ENCODE results near the gene ABHD16B.

DNA sequence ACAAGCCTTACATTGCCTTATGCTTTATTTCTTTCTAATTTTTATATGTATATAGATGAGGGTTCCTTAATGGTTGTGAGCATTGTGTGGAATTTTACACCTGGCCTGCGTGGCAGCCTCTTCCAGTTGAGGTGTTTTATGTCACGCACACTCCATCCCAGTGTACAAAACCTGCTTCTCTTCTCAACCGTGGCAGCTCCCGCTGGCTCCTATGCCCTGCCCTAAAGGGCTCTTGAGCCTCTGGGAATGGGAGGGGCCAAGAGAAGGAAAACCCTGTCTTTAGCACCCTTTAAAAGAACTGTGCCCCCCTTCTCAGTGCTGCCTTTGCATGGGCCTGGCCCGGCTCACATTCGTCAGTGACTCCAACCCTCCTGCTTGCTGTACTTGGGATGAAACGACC lies 29.3 kb downstream of the ABHD16B start:
- TF ChIP-seq, protein P1, sequence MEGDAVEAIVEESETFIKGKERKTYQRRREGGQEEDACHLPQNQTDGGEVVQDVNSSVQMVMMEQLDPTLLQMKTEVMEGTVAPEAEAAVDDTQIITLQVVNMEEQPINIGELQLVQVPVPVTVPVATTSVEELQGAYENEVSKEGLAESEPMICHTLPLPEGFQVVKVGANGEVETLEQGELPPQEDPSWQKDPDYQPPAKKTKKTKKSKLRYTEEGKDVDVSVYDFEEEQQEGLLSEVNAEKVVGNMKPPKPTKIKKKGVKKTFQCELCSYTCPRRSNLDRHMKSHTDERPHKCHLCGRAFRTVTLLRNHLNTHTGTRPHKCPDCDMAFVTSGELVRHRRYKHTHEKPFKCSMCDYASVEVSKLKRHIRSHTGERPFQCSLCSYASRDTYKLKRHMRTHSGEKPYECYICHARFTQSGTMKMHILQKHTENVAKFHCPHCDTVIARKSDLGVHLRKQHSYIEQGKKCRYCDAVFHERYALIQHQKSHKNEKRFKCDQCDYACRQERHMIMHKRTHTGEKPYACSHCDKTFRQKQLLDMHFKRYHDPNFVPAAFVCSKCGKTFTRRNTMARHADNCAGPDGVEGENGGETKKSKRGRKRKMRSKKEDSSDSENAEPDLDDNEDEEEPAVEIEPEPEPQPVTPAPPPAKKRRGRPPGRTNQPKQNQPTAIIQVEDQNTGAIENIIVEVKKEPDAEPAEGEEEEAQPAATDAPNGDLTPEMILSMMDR (optimal IDR thresholded peaks at IDR 0.05 in 1 of 3, IDR thresholded peaks at IDR 0.05 in 1 of 3, conservative IDR thresholded peaks at IDR 0.05 in 1 of 3; ENCODE audit: extremely low read depth in 1 of 3, insufficient read depth in 2 of 3, low read length in 3 of 3), result no peak
- no peak for TF ChIP-seq EZH2 (IDR thresholded peaks at IDR 0.05; ENCODE audit: low read length)

Data from keratinocyte (primary cell).